ENCODE results near the gene CD44.
A peak's percentile ranks its signal among the peaks of the same experiment; 100 is the strongest.

The CD44 gene

GRCh38 chr11:35165423-35166368 is 26.7 kb downstream of the CD44 start:
- peaks cover 49% of the 10 kb centered on the region for H3K36me3 Mint-ChIP-seq (ENCODE audit: low read depth)
- no peaks in the 10 kb centered on the region for H3K27me3 Mint-ChIP-seq (ENCODE audit: low read depth)
- H3K27ac Mint-ChIP-seq: peak overlapping the region; percentile 96
- H3K9me3 Mint-ChIP-seq: no peaks in the 10 kb centered on the region
- peak overlapping the region; percentile 69 for H3K4me3 Mint-ChIP-seq
- peaks cover 92% of the 10 kb centered on the region for H3K4me1 Mint-ChIP-seq (ENCODE audit: low read depth)

DNA sequence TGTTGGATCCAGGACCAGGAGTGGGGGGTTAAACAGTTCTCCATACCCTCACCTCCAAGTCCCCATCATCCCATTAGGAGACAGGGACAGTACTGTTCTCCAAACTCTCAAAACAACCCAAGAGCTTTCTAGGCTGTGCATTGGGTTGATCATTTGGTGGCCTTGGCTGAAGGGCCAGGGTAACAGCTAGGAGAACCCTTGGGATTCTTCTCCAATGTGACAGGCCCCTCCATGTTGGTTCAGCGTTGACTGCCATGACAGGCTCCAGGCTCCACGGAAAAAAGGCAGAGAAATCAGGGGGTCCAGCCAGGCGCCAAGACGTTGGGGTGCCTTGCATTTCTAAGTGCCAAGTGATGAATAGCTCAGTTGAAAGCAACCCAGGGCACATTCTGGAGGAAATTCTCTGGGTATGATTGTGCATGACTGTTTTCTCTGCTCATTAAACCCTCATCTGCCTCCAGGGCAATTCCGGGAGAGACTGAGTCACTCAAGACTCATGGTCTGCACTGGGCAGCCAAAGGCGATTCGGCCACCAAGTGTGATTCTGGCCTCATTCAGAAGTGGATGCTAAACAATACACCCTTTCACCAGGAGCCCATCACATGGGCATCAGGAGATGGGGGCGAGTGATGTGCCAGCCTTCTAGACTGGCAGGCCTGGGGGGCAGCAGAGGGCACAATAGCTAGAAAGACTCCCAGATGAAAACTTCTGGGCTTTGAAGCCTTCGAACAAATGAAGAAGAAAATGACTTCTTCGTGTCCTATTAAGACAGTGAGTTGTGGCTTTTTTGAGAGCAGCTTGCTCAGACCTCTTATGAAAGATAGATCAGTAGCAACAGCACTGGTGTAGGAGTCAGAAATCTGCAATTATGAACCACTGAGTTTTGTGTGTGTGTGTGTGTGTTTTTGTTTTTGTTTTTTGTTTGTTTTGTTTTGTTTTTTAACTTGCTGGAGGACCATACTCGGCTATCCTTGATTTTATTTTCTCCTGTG is 27.7 kb downstream of the CD44 start:
- Mint-ChIP-seq H3K9me3 (no peaks in the 10 kb centered on the region), H3K27ac (peak overlapping the region; percentile 96), H3K27me3 (ENCODE audit: low read depth) (no peaks in the 10 kb centered on the region), H3K4me1 (ENCODE audit: low read depth) (peaks cover 91% of the 10 kb centered on the region), H3K36me3 (ENCODE audit: low read depth) (peaks cover 48% of the 10 kb centered on the region), H3K4me3 (peak overlapping the region; percentile 69)

GRCh38 chr11:35167426-35167954 is 28.5 kb downstream of the CD44 start:
- H3K36me3 Mint-ChIP-seq (ENCODE audit: low read depth): peaks cover 51% of the 10 kb centered on the region
- H3K27ac Mint-ChIP-seq: peak overlapping the region; percentile 96
- no peaks in the 10 kb centered on the region for H3K27me3 Mint-ChIP-seq (ENCODE audit: low read depth)
- H3K9me3 Mint-ChIP-seq: no peaks in the 10 kb centered on the region
- H3K4me3 Mint-ChIP-seq: no peak overlapping the region
- H3K4me1 Mint-ChIP-seq (ENCODE audit: low read depth): peaks cover 91% of the 10 kb centered on the region

DNA sequence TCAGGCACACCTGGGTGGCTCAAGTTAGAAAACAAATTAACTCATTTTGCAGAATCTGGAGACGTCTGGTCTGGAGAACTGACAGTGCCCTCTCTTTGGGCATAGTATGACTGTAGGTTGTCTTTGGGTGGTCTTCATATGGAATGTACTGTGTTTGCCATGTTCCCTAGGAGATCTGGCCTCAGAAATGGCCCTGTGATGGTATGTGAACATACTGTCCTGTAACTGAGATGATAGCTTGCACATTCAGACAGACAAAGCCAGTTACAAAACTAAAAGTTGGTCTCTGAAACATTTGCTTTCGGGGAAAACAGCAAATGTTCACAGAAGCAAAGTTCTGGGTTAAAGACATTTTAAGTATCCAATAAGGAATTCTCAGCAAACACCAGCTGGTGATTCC is 29.7 kb downstream of the CD44 start:
- peak overlapping the region; percentile 52 for H3K27ac Mint-ChIP-seq
- H3K36me3 Mint-ChIP-seq (ENCODE audit: low read depth): peaks cover 51% of the 10 kb centered on the region
- peaks cover 90% of the 10 kb centered on the region for H3K4me1 Mint-ChIP-seq (ENCODE audit: low read depth)
- no peaks in the 10 kb centered on the region for H3K9me3 Mint-ChIP-seq
- peak overlapping the region; percentile 5 for H3K4me3 Mint-ChIP-seq
- no peaks in the 10 kb centered on the region for H3K27me3 Mint-ChIP-seq (ENCODE audit: low read depth)

DNA sequence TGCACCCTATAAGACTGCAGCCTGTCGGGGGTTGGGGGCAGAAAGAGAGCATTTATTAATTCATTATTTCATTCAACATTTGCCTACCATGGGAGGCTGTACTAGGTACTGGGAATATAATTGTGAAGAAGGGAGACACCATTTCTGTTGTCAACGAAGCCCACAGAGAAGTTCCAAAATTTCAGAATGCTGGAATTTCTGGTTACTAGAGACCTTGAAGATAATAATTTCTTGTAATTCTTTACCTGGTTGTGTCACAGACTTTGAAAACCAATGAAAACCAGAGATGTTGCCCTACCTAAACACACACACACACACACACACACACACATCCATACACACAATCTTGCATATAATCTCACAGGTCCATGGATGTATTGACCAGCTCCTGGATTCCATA is 30.1 kb downstream of the CD44 start:
- Mint-ChIP-seq H3K27me3 (ENCODE audit: low read depth) (no peaks in the 10 kb centered on the region), H3K27ac (no peak overlapping the region), H3K9me3 (no peaks in the 10 kb centered on the region), H3K36me3 (ENCODE audit: low read depth) (peaks cover 52% of the 10 kb centered on the region), H3K4me1 (ENCODE audit: low read depth) (peaks cover 90% of the 10 kb centered on the region), H3K4me3 (peak overlapping the region; percentile 5)

GRCh38 chr11:35169754-35170153 is 30.8 kb downstream of the CD44 start:
- no peaks in the 10 kb centered on the region for H3K27me3 Mint-ChIP-seq (ENCODE audit: low read depth)
- H3K4me3 Mint-ChIP-seq: no peak overlapping the region
- H3K36me3 Mint-ChIP-seq (ENCODE audit: low read depth): peaks cover 54% of the 10 kb centered on the region
- peaks cover 90% of the 10 kb centered on the region for H3K4me1 Mint-ChIP-seq (ENCODE audit: low read depth)
- no peak overlapping the region for H3K27ac Mint-ChIP-seq
- H3K9me3 Mint-ChIP-seq: no peaks in the 10 kb centered on the region

DNA sequence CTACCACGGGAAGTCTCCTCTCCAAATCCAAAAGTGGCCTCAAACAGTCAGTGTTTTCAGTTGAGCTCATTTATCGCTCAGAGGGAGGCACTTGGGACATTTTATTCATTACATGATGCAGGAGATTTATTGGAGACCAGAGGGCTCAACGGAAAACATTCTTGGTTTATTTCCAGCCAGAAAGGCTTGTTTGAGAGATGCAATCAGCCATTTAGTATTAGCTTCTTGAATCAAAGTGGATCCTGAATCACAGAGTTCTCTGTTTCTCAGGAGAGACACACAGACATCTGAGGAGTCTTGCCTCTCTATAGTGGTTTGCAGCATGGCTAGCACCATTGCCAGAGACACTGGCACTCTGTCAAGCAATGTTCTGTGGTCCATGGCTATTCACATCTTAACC is 31.5 kb downstream of the CD44 start:
- Mint-ChIP-seq H3K4me1 (ENCODE audit: low read depth) (peaks cover 90% of the 10 kb centered on the region), H3K27me3 (ENCODE audit: low read depth) (no peaks in the 10 kb centered on the region), H3K27ac (no peak overlapping the region), H3K36me3 (ENCODE audit: low read depth) (peaks cover 60% of the 10 kb centered on the region), H3K9me3 (no peaks in the 10 kb centered on the region), H3K4me3 (no peak overlapping the region)

GRCh38 chr11:35171226-35171625 is 32.3 kb downstream of the CD44 start:
- peaks cover 60% of the 10 kb centered on the region for H3K36me3 Mint-ChIP-seq (ENCODE audit: low read depth)

DNA sequence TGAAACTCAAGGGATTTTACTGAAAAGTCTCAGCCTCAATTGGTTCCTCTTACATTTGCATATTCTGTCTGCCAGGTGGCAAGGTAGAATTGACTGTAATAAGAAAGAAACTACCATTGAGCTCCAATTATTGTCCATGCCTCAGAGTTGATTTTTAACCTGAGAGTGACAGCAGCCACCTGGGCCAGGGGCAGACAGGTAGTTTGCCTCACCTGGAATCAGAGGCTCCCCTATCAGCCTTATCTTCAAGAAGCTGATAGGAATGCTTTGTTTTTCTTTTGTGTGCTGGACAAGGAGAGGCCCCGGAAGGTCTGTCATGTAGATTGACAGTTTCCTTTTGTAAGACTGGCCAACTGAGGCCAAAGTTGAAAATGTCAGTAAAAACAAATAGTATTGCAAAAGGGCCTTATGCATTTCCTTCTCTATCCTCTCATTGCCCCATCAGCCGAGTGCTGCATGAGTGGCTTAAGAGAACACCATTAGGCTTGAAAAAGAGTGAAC is 34.1 kb downstream of the CD44 start:
- Mint-ChIP-seq H3K9me3 (no peaks in the 10 kb centered on the region), H3K36me3 (ENCODE audit: low read depth) (peaks cover 65% of the 10 kb centered on the region), H3K27me3 (ENCODE audit: low read depth) (no peaks in the 10 kb centered on the region), H3K27ac (peak overlapping the region; percentile 81), H3K4me1 (ENCODE audit: low read depth) (peaks cover 83% of the 10 kb centered on the region), H3K4me3 (no peak overlapping the region)

More at GRCh38 chr11:35171226-35171625, 32.3 kb downstream of the CD44 start:
- no peaks in the 10 kb centered on the region for H3K9me3 Mint-ChIP-seq
- H3K4me3 Mint-ChIP-seq: no peak overlapping the region
- H3K27me3 Mint-ChIP-seq (ENCODE audit: low read depth): no peaks in the 10 kb centered on the region
- H3K27ac Mint-ChIP-seq: no peak overlapping the region
- H3K4me1 Mint-ChIP-seq (ENCODE audit: low read depth): peaks cover 83% of the 10 kb centered on the region

GRCh38 chr11:35173616-35174566 is 34.9 kb downstream of the CD44 start:
- Mint-ChIP-seq H3K27me3 (ENCODE audit: low read depth) (no peaks in the 10 kb centered on the region), H3K27ac (peak overlapping the region; percentile 81), H3K4me1 (ENCODE audit: low read depth) (peaks cover 82% of the 10 kb centered on the region), H3K9me3 (no peaks in the 10 kb centered on the region), H3K4me3 (peak overlapping the region; percentile 56), H3K36me3 (ENCODE audit: low read depth) (peaks cover 65% of the 10 kb centered on the region)

DNA sequence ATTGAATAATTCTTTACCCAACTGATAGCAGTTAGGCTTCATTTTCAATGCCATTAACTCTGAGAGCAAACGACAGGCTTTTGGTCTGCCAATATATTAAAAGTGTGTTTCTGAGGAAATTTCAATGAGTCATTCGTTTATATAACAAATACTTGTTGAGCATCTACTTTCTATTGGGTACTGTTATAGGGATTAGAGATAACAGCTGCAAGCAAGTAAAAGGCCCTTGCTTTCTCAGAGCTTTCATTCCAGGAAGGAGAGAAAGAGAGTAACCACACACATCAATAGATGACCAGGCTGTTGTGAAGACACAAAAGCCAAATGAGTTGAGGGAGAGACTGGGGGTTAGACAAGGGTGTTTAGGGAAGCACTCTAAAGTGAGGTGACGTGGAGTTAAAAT is 35.7 kb downstream of the CD44 start:
- H3K9me3 Mint-ChIP-seq: no peaks in the 10 kb centered on the region
- peaks cover 63% of the 10 kb centered on the region for H3K36me3 Mint-ChIP-seq (ENCODE audit: low read depth)
- H3K27ac Mint-ChIP-seq: peak overlapping the region; percentile 32
- peak overlapping the region; percentile 7 for H3K4me3 Mint-ChIP-seq
- H3K4me1 Mint-ChIP-seq (ENCODE audit: low read depth): peaks cover 82% of the 10 kb centered on the region
- H3K27me3 Mint-ChIP-seq (ENCODE audit: low read depth): no peaks in the 10 kb centered on the region

- Mint-ChIP-seq H3K9me3 (no peaks in the 10 kb centered on the region), H3K4me3 (peak overlapping the region; percentile 39), H3K27ac (peak overlapping the region; percentile 84), H3K4me1 (ENCODE audit: low read depth) (peaks cover 82% of the 10 kb centered on the region), H3K27me3 (ENCODE audit: low read depth) (no peaks in the 10 kb centered on the region), H3K36me3 (ENCODE audit: low read depth) (peaks cover 66% of the 10 kb centered on the region)
These were observed 38.4 kb downstream of the CD44 start for GRCh38 chr11:35177370-35177769.

GRCh38 chr11:35178067-35178805 is 39.3 kb downstream of the CD44 start:
- no peaks in the 10 kb centered on the region for H3K27me3 Mint-ChIP-seq (ENCODE audit: low read depth)
- H3K36me3 Mint-ChIP-seq (ENCODE audit: low read depth): peaks cover 69% of the 10 kb centered on the region
- H3K9me3 Mint-ChIP-seq: no peaks in the 10 kb centered on the region
- peaks cover 83% of the 10 kb centered on the region for H3K4me1 Mint-ChIP-seq (ENCODE audit: low read depth)
- peak overlapping the region; percentile 39 for H3K4me3 Mint-ChIP-seq
- no peak overlapping the region for H3K27ac Mint-ChIP-seq
